ENCODE results near the gene ST3GAL3.

The ST3GAL3 gene

DNA sequence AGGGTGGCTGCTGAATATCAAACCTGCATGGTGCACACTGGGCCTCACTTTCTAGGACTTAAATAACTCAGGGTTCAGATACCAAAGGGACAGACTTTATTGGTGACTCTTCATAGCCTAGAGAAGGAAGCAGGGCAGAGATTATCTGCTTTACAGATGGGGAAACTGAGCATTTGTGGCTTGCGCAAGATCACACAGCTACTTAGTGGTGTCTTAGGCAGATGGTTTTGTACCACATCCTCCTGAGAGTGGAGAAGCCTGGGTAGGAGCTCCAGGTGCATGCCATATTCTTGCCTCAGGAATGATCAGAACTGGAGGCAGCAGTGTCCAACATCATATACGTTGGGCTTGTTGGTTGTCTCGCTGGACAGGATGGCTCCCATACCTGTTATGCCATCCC, 255.7 kb downstream of the ST3GAL3 start:
- no peak for DNase-seq
- Histone ChIP-seq H3K4me1 (ENCODE audit: control insufficient read depth, insufficient read depth, low read depth, low read length) (no peaks in the 10 kb centered on the region), H3K27me3 (ENCODE audit: control insufficient read depth in 1 of 2, insufficient read depth in 1 of 2, low read length in 2 of 2) (no peaks in the 10 kb centered on the region), H3K4me2 (ENCODE audit: low read length, poor library complexity, severe bottlenecking) (no peak overlapping the region), H3K4me3 (ENCODE audit: insufficient read depth in 1 of 2, low read depth in 1 of 2, low read length in 2 of 2) (no peak overlapping the region), H3K9me3 (ENCODE audit: control insufficient read depth, low read length) (no peaks in the 10 kb centered on the region), H4K91ac (ENCODE audit: low read length) (no peak overlapping the region), H2BK5ac (ENCODE audit: low read depth, low read length, poor library complexity, severe bottlenecking) (no peak overlapping the region), H3K23ac (ENCODE audit: low read length in 2 of 2) (no peak overlapping the region), H3K79me1 (replicated peaks; ENCODE audit: low read length, poor library complexity, severe bottlenecking) (peaks cover 2% of the 10 kb centered on the region), H3K4ac (ENCODE audit: low read depth in 1 of 2, low read length in 2 of 2) (no peak overlapping the region), H4K8ac (ENCODE audit: low read length) (no peak overlapping the region), H3K36me3 (ENCODE audit: control insufficient read depth in 1 of 2, insufficient read depth in 2 of 2, low read depth in 1 of 2, low read length in 2 of 2) (peaks cover 71 to 95% of the 10 kb centered on the region in 2 experiments), H2BK15ac (ENCODE audit: low read depth, poor library complexity, severe bottlenecking) (no peak overlapping the region), H3K9ac (ENCODE audit: low read length) (no peak overlapping the region), H2AFZ (ENCODE audit: low read depth, low read length) (no peak overlapping the region), H2AK5ac (ENCODE audit: low read length, severe bottlenecking) (no peak overlapping the region), H2BK12ac (ENCODE audit: low read length in 2 of 2) (no peak overlapping the region), H3K27ac (ENCODE audit: low read length, poor library complexity, severe bottlenecking) (no peak overlapping the region), H3K14ac (ENCODE audit: low read length in 2 of 2) (no peak overlapping the region), H3K18ac (ENCODE audit: low read depth in 1 of 2, low read length in 2 of 2) (no peak overlapping the region), H2BK120ac (ENCODE audit: low read depth, low read length) (no peak overlapping the region)
- 95% methylated on average over 3 of the region's 3 CpGs for WGBS

DNA sequence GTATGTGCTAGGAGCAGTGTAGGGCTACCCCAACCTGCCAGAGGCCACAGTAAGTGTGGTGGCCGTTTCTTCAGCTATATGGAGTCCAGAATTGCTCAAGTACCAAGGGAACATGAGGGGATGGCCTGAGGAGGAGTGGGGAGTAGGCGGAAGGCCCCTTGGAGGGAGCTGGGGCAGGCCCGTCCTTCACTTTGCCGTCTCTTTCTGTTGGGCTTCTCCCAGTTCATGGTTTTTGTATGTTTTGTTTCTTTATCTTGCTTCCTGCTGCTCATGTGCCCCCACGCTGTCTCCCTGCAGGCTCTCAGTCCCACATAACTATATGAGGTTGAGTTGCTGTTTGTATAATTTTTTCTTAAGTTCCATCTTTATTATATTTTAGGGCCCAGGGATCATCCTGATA, 256.6 kb downstream of the ST3GAL3 start:
- no peak overlapping the region for H2BK12ac ChIP-seq (ENCODE audit: low read length in 2 of 2)
- H3K4me3 ChIP-seq (ENCODE audit: insufficient read depth in 1 of 2, low read depth in 1 of 2, low read length in 2 of 2): no peak overlapping the region
- no peak overlapping the region for H3K9ac ChIP-seq (ENCODE audit: low read length)
- H3K27me3 ChIP-seq (ENCODE audit: control insufficient read depth in 1 of 2, insufficient read depth in 1 of 2, low read length in 2 of 2): no peaks in the 10 kb centered on the region
- no peak overlapping the region for H2BK5ac ChIP-seq (ENCODE audit: low read depth, low read length, poor library complexity, severe bottlenecking)
- no peak overlapping the region for H3K23ac ChIP-seq (ENCODE audit: low read length in 2 of 2)
- H3K4me2 ChIP-seq (ENCODE audit: low read length, poor library complexity, severe bottlenecking): no peak overlapping the region
- H2AFZ ChIP-seq (ENCODE audit: low read depth, low read length): no peak overlapping the region
- H3K4me1 ChIP-seq (ENCODE audit: control insufficient read depth, insufficient read depth, low read depth, low read length): no peaks in the 10 kb centered on the region
- H3K79me1 ChIP-seq (replicated peaks; ENCODE audit: low read length, poor library complexity, severe bottlenecking): peaks cover 2% of the 10 kb centered on the region
- H3K9me3 ChIP-seq (ENCODE audit: control insufficient read depth, low read length): no peaks in the 10 kb centered on the region
- no peak overlapping the region for H3K27ac ChIP-seq (ENCODE audit: low read length, poor library complexity, severe bottlenecking)
- no peak overlapping the region for H3K14ac ChIP-seq (ENCODE audit: low read length in 2 of 2)
- WGBS: 84% methylated on average over 3 of the region's 5 CpGs
- no peak overlapping the region for H3K4ac ChIP-seq (ENCODE audit: low read depth in 1 of 2, low read length in 2 of 2)
- H4K8ac ChIP-seq (ENCODE audit: low read length): no peak overlapping the region
- no peak overlapping the region for H2BK15ac ChIP-seq (ENCODE audit: low read depth, poor library complexity, severe bottlenecking)
- DNase-seq: no peak
- H3K18ac ChIP-seq (ENCODE audit: low read depth in 1 of 2, low read length in 2 of 2): no peak overlapping the region
- no peak overlapping the region for H2BK120ac ChIP-seq (ENCODE audit: low read depth, low read length)
- no peak overlapping the region for H2AK5ac ChIP-seq (ENCODE audit: low read length, severe bottlenecking)
- H3K36me3 ChIP-seq (ENCODE audit: control insufficient read depth in 1 of 2, insufficient read depth in 2 of 2, low read depth in 1 of 2, low read length in 2 of 2): peaks cover 62 to 86% of the 10 kb centered on the region in 2 experiments
- no peak overlapping the region for H4K91ac ChIP-seq (ENCODE audit: low read length)

- no peak overlapping the region for H2BK120ac ChIP-seq (ENCODE audit: low read depth, low read length)
- peaks cover 5% of the 10 kb centered on the region for H3K79me1 ChIP-seq (replicated peaks; ENCODE audit: low read length, poor library complexity, severe bottlenecking)
- peaks cover 52 to 72% of the 10 kb centered on the region in 2 experiments for H3K36me3 ChIP-seq (ENCODE audit: control insufficient read depth in 1 of 2, insufficient read depth in 2 of 2, low read depth in 1 of 2, low read length in 2 of 2)
- H4K8ac ChIP-seq (ENCODE audit: low read length): no peak overlapping the region
- H3K14ac ChIP-seq (ENCODE audit: low read length in 2 of 2): no peak overlapping the region
- H2BK5ac ChIP-seq (ENCODE audit: low read depth, low read length, poor library complexity, severe bottlenecking): no peak overlapping the region
- H3K4me3 ChIP-seq (ENCODE audit: insufficient read depth in 1 of 2, low read depth in 1 of 2, low read length in 2 of 2): no peak overlapping the region
- H2AK5ac ChIP-seq (ENCODE audit: low read length, severe bottlenecking): no peak overlapping the region
- no peak overlapping the region for H3K23ac ChIP-seq (ENCODE audit: low read length in 2 of 2)
- WGBS: 97% methylated on average over 2 of the region's 3 CpGs
- no peak overlapping the region for H3K18ac ChIP-seq (ENCODE audit: low read depth in 1 of 2, low read length in 2 of 2)
- H3K9me3 ChIP-seq (ENCODE audit: control insufficient read depth, low read length): no peaks in the 10 kb centered on the region
- no peaks in the 10 kb centered on the region for H3K27me3 ChIP-seq (ENCODE audit: control insufficient read depth in 1 of 2, insufficient read depth in 1 of 2, low read length in 2 of 2)
- no peak overlapping the region for H3K4me2 ChIP-seq (ENCODE audit: low read length, poor library complexity, severe bottlenecking)
- H2BK12ac ChIP-seq (ENCODE audit: low read length in 2 of 2): no peak overlapping the region
- DNase-seq: no peak
- H3K9ac ChIP-seq (ENCODE audit: low read length): no peak overlapping the region
- peaks cover 1% of the 10 kb centered on the region for H3K4me1 ChIP-seq (ENCODE audit: control insufficient read depth, insufficient read depth, low read depth, low read length)
- no peak overlapping the region for H4K91ac ChIP-seq (ENCODE audit: low read length)
- no peak overlapping the region for H2AFZ ChIP-seq (ENCODE audit: low read depth, low read length)
- no peak overlapping the region for H3K27ac ChIP-seq (ENCODE audit: low read length, poor library complexity, severe bottlenecking)
- no peak overlapping the region for H3K4ac ChIP-seq (ENCODE audit: low read depth in 1 of 2, low read length in 2 of 2)
- H2BK15ac ChIP-seq (ENCODE audit: low read depth, poor library complexity, severe bottlenecking): no peak overlapping the region
Measured at GRCh38 chr1:43965316-43965715, 258.0 kb downstream of the ST3GAL3 start.

DNA sequence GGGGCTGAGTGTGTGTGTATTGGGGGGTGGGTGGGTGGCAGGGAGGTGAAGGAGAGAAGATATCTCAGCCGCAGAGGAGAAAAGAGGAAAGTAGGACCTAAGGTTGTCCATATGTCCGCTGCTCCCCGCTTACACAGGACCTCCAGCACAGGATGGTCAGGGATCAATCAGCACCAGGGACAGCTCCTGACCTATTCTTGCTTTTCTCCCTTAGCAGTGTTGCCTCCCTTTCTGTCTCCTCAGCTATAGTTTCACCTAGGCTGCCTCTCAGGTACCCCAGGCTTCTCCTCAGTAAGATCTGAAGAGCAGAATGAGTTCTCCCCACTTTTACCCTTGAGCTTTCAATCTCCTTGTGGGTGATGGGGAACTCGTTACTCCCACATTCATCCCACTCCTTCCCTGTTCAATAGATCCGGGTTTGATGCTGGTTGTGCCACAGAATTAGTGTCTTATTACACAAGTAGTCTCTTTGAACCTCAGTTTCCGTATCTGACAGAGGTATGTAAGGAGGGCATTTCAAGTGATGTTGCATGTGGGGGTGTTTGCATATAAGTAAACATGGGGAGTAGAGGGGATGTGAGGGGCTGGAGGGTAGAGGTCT, 261.1 kb downstream of the ST3GAL3 start:
- WGBS: 88% methylated on average over 6 of the region's 6 CpGs
- H3K4me3 ChIP-seq (ENCODE audit: insufficient read depth in 1 of 2, low read depth in 1 of 2, low read length in 2 of 2): no peak overlapping the region
- no peak overlapping the region for H3K4me2 ChIP-seq (ENCODE audit: low read length, poor library complexity, severe bottlenecking)
- no peak overlapping the region for H2BK120ac ChIP-seq (ENCODE audit: low read depth, low read length)
- peaks cover 22% of the 10 kb centered on the region for H3K79me1 ChIP-seq (replicated peaks; ENCODE audit: low read length, poor library complexity, severe bottlenecking)
- no peak overlapping the region for H4K8ac ChIP-seq (ENCODE audit: low read length)
- H3K4ac ChIP-seq (ENCODE audit: low read depth in 1 of 2, low read length in 2 of 2): no peak overlapping the region
- no peak overlapping the region for H3K14ac ChIP-seq (ENCODE audit: low read length in 2 of 2)
- H3K4me1 ChIP-seq (ENCODE audit: control insufficient read depth, insufficient read depth, low read depth, low read length): peaks cover 7% of the 10 kb centered on the region
- H4K91ac ChIP-seq (ENCODE audit: low read length): no peak overlapping the region
- H2BK15ac ChIP-seq (ENCODE audit: low read depth, poor library complexity, severe bottlenecking): no peak overlapping the region
- no peak overlapping the region for H3K18ac ChIP-seq (ENCODE audit: low read depth in 1 of 2, low read length in 2 of 2)
- H3K27me3 ChIP-seq (ENCODE audit: control insufficient read depth in 1 of 2, insufficient read depth in 1 of 2, low read length in 2 of 2): no peaks in the 10 kb centered on the region
- peak; percentile 51 for DNase-seq
- no peak overlapping the region for H2AK5ac ChIP-seq (ENCODE audit: low read length, severe bottlenecking)
- H3K23ac ChIP-seq (ENCODE audit: low read length in 2 of 2): no peak overlapping the region
- H2BK12ac ChIP-seq (ENCODE audit: low read length in 2 of 2): no peak overlapping the region
- no peaks in the 10 kb centered on the region for H3K9me3 ChIP-seq (ENCODE audit: control insufficient read depth, low read length)
- H3K36me3 ChIP-seq (ENCODE audit: control insufficient read depth in 1 of 2, insufficient read depth in 2 of 2, low read depth in 1 of 2, low read length in 2 of 2): peaks cover 51 to 63% of the 10 kb centered on the region in 2 experiments
- H3K27ac ChIP-seq (ENCODE audit: low read length, poor library complexity, severe bottlenecking): no peak overlapping the region
- H3K9ac ChIP-seq (ENCODE audit: low read length): no peak overlapping the region
- no peak overlapping the region for H2AFZ ChIP-seq (ENCODE audit: low read depth, low read length)
- H2BK5ac ChIP-seq (ENCODE audit: low read depth, low read length, poor library complexity, severe bottlenecking): no peak overlapping the region

Measured in mesenchymal stem cell (in vitro differentiated cells and primary cell).